ENCODE data around the gene DICER1.
"Not testable (repeated sequence)": the region's sequence is repeated elsewhere in the genome, so short reads cannot be mapped to it uniquely, and the experiment has no call there.

DICER1 gene

DNA sequence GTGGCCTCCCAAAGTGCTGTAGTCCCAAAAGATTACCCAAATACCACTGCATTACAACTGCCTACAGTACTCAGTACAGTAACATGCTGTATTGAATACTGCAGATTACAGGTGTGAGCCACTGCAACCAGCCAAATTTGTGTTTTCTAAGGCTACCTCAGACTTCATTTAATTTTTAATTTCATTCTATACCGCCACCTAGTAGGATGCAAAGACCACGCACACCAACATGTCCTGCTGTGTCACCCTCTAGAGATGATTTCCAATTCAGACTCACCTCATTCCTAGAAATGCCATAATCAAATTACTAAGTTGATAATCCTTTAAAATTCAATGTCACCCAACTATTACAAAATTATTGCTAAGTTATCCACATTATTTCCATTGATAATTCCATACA lies 15.1 kb downstream of the DICER1 start:
- no peak for TF ChIP-seq PAX5 (IDR thresholded peaks at IDR 0.05; ENCODE audit: insufficient read depth, low read length, severe bottlenecking)
- TF ChIP-seq POU2F2 (IDR thresholded peaks at IDR 0.05; ENCODE audit: low read depth, low read length), result no peak
- TF ChIP-seq POLR2A (IDR thresholded peaks at IDR 0.05; ENCODE audit: low read depth, low read length), result no peak
- no peak for TF ChIP-seq TAF1 (IDR thresholded peaks at IDR 0.05; ENCODE audit: low read depth, low read length)
- no peak for TF ChIP-seq POLR2AphosphoS5 (IDR thresholded peaks at IDR 0.05; ENCODE audit: low read depth, low read length)
- TF ChIP-seq SPI1 (IDR thresholded peaks at IDR 0.05; ENCODE audit: low read depth, low read length), result no peak
- DNase-seq (ENCODE audit: insufficient read length, low spot score) (no peak), FAIRE-seq (no peak)

DNA sequence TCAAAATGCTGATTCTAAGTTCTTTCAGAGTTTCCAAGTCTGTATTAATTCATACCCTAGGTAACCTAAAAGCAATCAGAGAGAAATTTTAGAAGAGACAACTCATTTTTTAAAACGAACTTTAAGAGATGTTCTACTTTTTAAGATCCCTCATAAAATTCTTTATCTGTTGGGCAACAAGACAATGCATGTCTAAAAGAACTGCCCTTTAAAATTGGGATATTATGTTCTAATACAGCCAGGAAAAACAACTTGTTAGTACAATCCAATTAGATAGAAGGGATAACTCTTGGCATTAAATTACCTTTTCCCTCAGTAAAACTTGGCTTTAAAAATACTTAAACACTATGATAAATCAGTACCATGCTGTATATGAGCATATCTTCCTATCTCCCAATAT lies 15.6 kb downstream of the DICER1 start:
- FAIRE-seq, result no peak

DNA sequence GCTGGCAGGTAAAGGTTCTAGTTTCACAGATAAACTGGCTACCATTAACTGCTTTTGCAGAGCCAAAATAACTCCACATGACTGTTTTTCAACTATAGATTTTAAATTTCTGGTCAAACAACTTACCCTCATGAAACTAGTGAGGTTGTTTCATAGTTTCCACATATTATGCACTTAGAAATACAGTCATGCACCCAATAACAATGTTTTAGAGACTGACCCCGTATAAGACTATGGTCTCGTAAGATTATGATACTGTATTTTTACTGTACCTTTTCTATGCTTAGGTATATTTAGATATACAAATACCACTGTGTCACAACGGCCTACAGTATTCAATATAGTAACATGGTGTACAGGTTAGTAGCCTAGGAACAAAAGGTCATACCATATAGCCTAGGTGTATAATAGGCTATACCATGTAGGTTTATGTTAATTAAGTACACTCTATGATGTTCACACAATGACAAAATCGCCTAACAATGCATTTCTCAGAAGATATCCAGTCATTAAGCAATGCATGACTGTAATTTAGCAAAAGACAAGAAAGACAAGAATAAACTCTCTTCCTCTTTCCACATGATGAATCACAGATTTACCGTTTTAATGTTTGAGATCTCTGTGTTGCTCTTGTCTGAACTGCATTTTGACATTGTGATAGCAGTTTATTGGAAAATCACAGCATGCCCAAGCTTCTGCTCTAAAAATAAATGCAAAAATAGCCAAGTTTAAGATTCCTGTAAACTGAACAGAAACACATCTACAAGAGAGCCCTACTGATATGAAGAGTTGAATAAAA lies 17.1 kb downstream of the DICER1 start:
- FAIRE-seq (peak; percentile 79), DNase-seq (ENCODE audit: insufficient read length, low spot score) (no peak)

More for the DNA sequence above, 15.6 kb downstream of the DICER1 start:
- DNase-seq (ENCODE audit: insufficient read length, low spot score), result no peak
- TF ChIP-seq PAX5 (IDR thresholded peaks at IDR 0.05; ENCODE audit: insufficient read depth, low read length, severe bottlenecking) (no peak), POLR2A (IDR thresholded peaks at IDR 0.05; ENCODE audit: low read depth, low read length) (no peak), TAF1 (IDR thresholded peaks at IDR 0.05; ENCODE audit: low read depth, low read length) (no peak), POLR2AphosphoS5 (IDR thresholded peaks at IDR 0.05; ENCODE audit: low read depth, low read length) (no peak), POU2F2 (IDR thresholded peaks at IDR 0.05; ENCODE audit: low read depth, low read length) (no peak)

DNA sequence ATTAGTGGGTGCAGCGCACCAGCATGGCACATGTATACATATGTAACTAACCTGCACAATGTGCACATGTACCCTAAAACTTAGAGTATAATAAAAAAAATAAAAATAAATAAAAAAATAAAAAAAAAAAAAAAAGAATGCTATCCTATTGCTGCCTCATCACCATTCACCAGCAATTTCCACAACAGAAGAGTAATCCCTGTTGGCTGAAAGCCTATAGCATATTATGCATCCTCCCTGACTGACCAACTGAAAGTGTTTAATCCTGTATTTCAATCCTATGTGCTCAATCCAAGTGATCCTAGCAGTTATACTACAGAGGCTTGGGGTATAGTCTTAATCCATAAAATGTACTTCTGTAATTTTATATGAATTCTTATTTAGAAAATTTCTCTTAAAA lies 18.5 kb downstream of the DICER1 start:
- TF ChIP-seq POU2F2 (IDR thresholded peaks at IDR 0.05; ENCODE audit: low read depth, low read length) (no peak), TAF1 (IDR thresholded peaks at IDR 0.05; ENCODE audit: low read depth, low read length) (no peak), POLR2AphosphoS5 (IDR thresholded peaks at IDR 0.05; ENCODE audit: low read depth, low read length) (no peak), PAX5 (IDR thresholded peaks at IDR 0.05; ENCODE audit: insufficient read depth, low read length, severe bottlenecking) (no peak), SPI1 (IDR thresholded peaks at IDR 0.05; ENCODE audit: low read depth, low read length) (no peak), POLR2A (IDR thresholded peaks at IDR 0.05; ENCODE audit: low read depth, low read length) (no peak)
- FAIRE-seq (no peak), DNase-seq (ENCODE audit: insufficient read length, low spot score) (no peak)

More for the DNA sequence above, 17.1 kb downstream of the DICER1 start:
- TF ChIP-seq SPI1 (IDR thresholded peaks at IDR 0.05; ENCODE audit: low read depth, low read length) (peak; percentile 63), PAX5 (IDR thresholded peaks at IDR 0.05; ENCODE audit: insufficient read depth, low read length, severe bottlenecking) (no peak)

DNA sequence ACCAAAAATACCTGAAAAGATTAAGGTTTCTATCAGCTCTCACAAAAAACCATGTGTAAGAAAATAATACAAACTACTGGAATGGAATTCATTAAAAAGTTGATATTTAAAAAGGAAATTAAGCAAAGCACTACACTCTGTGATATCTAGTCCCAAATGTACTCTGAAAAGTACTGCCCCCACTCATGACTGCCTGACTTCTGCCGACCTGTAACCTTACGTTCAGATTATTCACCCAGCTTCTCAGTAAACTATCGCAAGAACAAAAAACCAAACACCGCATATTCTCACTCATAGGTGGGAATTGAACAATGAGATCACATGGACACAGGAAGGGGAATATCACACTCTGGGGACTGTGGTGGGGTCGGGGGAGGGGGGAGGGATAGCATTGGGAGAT lies 18.9 kb downstream of the DICER1 start:
- FAIRE-seq; DNase-seq (ENCODE audit: insufficient read length, low spot score): not testable (repeated sequence)

DNA sequence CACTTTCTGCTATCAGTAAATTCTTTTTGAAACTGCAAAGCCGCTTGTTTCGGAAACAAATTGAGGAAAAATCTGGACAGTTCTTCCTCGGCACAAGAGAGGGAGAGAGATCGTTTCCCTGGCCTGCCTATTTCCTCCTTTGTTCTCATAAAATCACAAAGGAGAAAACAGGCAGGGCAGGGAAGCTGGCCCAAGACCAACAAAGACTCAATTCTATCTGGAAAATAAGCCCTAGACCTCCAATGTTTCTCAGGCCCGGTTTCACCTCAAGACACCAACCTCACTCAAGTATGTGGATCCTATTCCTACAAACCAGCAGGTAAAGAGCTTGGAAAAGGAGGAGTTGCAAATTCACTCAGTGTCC lies 19.5 kb downstream of the DICER1 start:
- DNase-seq (ENCODE audit: insufficient read length, low spot score) (no peak), FAIRE-seq (no peak)
- TF ChIP-seq TAF1 (IDR thresholded peaks at IDR 0.05; ENCODE audit: low read depth, low read length), result no peak

DNA sequence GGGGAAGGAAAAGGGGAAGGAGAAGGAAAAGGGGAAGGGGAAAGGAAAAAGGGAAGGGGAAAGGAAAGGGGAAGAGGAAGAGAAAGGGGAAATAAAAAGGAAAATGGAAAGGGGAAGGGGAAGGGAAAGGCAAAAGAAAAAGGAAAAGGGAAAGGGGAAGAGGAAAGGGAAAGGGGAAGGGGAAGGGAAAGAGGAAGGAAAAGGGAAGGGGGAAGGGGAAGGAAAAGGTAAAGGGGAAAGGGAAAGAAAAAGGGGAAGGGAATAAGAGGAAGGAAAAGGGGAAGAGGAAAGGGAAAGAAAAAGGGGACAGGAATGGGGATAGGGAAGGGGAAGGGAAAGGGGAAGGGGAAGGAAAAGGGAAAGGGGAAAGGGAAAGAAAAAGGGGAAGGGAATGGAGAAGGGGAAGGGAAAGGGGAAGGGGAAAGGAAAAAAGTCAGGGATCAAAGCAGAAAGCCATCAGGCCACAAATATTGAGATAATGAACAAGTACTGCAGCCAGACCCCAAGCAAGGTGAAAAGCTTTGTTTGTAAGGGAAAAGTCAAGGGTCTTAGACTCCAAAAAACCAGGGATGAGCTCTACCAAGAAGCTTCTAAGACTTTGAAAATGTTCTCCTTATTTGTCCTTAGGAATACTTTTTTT lies 20.0 kb downstream of the DICER1 start:
- DNase-seq (ENCODE audit: insufficient read length, low spot score), result no peak
- TF ChIP-seq POLR2A (IDR thresholded peaks at IDR 0.05; ENCODE audit: low read depth, low read length) (no peak), POLR2AphosphoS5 (IDR thresholded peaks at IDR 0.05; ENCODE audit: low read depth, low read length) (no peak), SPI1 (IDR thresholded peaks at IDR 0.05; ENCODE audit: low read depth, low read length) (no peak), TAF1 (IDR thresholded peaks at IDR 0.05; ENCODE audit: low read depth, low read length) (no peak), PAX5 (IDR thresholded peaks at IDR 0.05; ENCODE audit: insufficient read depth, low read length, severe bottlenecking) (no peak), POU2F2 (IDR thresholded peaks at IDR 0.05; ENCODE audit: low read depth, low read length) (no peak)
- FAIRE-seq, result no peak

DNA sequence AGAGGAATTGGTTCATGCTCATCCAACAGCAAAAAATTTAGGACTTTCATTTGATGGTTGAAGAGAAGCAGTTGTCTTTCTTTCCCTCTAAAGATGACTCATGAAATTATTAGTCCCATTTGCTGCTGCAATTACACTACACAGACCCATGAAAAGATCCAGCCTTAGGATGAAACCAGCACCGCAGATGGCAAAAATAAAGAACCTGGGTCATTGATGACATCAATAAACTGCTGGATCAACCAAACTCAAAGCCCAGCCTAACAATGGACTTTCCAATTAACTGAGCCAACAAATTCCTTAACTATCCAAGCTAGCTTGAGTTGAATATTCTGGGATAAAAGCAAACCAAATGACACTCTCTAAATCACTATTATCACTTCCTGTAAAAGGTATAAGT lies 20.7 kb downstream of the DICER1 start:
- DNase-seq (ENCODE audit: insufficient read length, low spot score) (no peak), FAIRE-seq (no peak)
- TF ChIP-seq TAF1 (IDR thresholded peaks at IDR 0.05; ENCODE audit: low read depth, low read length), result no peak
- TF ChIP-seq SPI1 (IDR thresholded peaks at IDR 0.05; ENCODE audit: low read depth, low read length), result no peak
- no peak for TF ChIP-seq POLR2A (IDR thresholded peaks at IDR 0.05; ENCODE audit: low read depth, low read length)
- no peak for TF ChIP-seq PAX5 (IDR thresholded peaks at IDR 0.05; ENCODE audit: insufficient read depth, low read length, severe bottlenecking)
- no peak for TF ChIP-seq POU2F2 (IDR thresholded peaks at IDR 0.05; ENCODE audit: low read depth, low read length)
- no peak for TF ChIP-seq POLR2AphosphoS5 (IDR thresholded peaks at IDR 0.05; ENCODE audit: low read depth, low read length)

DNA sequence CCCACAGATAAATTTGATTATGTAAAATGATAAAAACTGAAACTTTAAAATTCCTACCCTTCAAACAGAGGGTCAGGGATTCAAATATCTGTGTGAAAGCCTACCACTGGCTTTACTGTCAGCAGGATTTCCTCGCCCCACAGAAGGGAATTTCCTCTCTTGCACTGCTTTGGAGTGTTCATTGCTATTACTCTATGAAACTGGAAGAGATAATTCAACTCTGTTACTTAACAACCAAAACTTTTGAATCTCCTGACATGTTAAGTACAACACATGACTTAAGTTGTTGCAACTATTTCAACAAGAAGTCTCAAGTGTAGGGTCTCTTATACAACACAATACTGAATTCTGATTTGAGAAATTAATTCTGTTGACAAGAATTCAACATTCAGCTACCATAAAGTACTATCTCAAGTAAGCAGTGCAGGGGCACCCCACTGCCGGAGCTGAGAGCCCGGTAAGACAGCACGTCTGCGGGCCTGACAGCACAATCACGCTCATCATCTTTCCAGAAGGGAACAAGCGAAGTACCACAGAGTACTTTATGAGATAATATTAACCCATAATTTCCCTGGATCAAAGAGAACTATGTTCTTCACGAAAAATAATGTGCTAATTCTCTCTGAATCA lies 22.9 kb downstream of the DICER1 start:
- FAIRE-seq (peak; percentile 59), DNase-seq (ENCODE audit: insufficient read length, low spot score) (no peak)
- TF ChIP-seq PAX5 (IDR thresholded peaks at IDR 0.05; ENCODE audit: insufficient read depth, low read length, severe bottlenecking) (no peak), TAF1 (IDR thresholded peaks at IDR 0.05; ENCODE audit: low read depth, low read length) (no peak), SPI1 (IDR thresholded peaks at IDR 0.05; ENCODE audit: low read depth, low read length) (no peak), POU2F2 (IDR thresholded peaks at IDR 0.05; ENCODE audit: low read depth, low read length) (no peak), POLR2A (IDR thresholded peaks at IDR 0.05; ENCODE audit: low read depth, low read length) (no peak), POLR2AphosphoS5 (IDR thresholded peaks at IDR 0.05; ENCODE audit: low read depth, low read length) (no peak)

DNA sequence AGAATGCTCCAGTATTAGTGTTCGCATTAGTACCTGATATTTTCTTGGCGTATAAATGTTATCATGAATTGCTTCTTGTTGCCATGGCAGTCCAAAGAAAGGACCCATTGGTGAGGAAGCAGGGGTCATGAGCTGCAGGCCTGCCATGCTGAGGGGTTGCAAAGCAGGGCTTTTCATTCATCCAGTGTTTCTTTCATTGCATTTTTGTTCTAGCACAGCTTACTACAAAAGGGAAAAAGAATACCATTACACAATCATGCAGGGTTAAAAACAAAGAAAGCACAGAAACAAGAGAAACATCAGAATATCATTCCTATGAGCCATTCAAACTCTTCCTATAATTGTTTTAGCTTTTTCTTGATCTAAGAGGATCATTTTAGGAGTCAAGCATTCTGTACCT lies 24.0 kb downstream of the DICER1 start:
- DNase-seq (ENCODE audit: insufficient read length, low spot score), result no peak
- FAIRE-seq, result no peak

More for the DNA sequence above, 24.0 kb downstream of the DICER1 start:
- TF ChIP-seq TAF1 (IDR thresholded peaks at IDR 0.05; ENCODE audit: low read depth, low read length), result no peak
- no peak for TF ChIP-seq POLR2A (IDR thresholded peaks at IDR 0.05; ENCODE audit: low read depth, low read length)
- no peak for TF ChIP-seq SPI1 (IDR thresholded peaks at IDR 0.05; ENCODE audit: low read depth, low read length)
- no peak for TF ChIP-seq POLR2AphosphoS5 (IDR thresholded peaks at IDR 0.05; ENCODE audit: low read depth, low read length)
- no peak for TF ChIP-seq POU2F2 (IDR thresholded peaks at IDR 0.05; ENCODE audit: low read depth, low read length)

Data from GM12891 (cell line).